T-helper 1 cell (primary cell): ENCODE measurements around the gene CTCFL.

Experiments used
- DNase-seq, 5 donors: peaks; one replicate each; pipeline ENCODE4 v3.0.0-alpha.2; 2012 to 2020
- total RNA-seq, 4 donors: gene quantifications; one replicate each; lab custom pipeline; 2026; lab: John Stamatoyannopoulos, UW

CTCFL gene, protein sequence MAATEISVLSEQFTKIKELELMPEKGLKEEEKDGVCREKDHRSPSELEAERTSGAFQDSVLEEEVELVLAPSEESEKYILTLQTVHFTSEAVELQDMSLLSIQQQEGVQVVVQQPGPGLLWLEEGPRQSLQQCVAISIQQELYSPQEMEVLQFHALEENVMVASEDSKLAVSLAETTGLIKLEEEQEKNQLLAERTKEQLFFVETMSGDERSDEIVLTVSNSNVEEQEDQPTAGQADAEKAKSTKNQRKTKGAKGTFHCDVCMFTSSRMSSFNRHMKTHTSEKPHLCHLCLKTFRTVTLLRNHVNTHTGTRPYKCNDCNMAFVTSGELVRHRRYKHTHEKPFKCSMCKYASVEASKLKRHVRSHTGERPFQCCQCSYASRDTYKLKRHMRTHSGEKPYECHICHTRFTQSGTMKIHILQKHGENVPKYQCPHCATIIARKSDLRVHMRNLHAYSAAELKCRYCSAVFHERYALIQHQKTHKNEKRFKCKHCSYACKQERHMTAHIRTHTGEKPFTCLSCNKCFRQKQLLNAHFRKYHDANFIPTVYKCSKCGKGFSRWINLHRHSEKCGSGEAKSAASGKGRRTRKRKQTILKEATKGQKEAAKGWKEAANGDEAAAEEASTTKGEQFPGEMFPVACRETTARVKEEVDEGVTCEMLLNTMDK
- total RNA-seq, result 0 reads per million in 4 donors

DNA sequence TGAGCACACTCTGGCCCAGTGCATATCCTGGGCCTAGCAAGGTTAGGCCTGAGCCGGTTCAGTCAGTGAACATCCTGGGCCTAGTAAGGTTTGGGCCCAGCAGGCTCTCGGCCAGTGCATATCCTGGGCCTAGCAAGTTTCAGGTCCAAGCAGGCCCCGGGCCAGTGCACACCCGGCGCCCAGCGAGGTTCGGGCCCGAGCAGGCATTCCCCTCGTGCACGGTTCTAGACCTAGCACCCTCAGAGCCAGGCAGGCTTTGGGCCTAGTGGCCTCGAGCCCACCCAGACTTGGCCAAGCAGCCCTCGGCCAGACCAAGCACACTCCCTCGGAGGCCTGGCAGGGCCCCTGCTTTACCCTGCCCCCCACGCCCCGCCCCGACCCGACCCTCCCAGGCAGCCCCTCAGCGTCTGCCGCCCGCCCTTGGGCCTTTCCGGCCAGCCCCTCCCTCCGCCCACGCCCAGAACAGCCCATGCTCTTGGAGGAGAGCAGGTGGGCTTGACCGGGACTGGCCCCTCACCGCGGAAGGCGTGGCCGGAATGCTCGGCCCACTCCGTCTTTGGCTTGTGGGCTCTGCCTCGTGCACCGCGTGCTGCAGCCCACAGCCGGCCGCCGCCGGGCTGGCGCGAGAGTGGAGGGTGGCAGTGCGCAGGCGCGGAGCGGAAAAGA is at the start of gene CTCFL:
TSS of gene CTCFL (minus strand) at position 630 of the 666 bp plus-strand sequence. CDS start 935 bp downstream, outside the sequence.
- DNase-seq, result no peak

DNA sequence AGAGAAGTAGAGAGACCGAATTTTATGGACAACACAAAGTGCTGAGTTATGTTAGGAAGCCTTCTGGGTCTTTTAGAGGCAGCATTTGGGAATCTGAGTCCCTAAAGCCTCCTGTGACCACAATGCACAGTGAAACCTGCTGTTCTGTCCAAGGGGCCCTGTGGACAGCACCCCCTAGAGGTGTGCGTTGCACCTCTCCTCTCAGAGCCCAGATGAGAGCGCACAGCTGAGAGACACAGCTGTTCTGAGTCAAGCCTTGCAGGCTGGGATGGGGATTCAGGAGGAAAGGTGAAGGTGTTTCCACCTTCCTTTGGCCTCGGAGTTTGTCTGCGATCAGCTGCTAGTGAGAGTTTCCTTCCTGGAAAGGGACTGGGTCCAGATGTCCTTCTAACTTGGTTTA is 49.0 kb upstream of the CTCFL start:
- DNase-seq, result no peak

DNA sequence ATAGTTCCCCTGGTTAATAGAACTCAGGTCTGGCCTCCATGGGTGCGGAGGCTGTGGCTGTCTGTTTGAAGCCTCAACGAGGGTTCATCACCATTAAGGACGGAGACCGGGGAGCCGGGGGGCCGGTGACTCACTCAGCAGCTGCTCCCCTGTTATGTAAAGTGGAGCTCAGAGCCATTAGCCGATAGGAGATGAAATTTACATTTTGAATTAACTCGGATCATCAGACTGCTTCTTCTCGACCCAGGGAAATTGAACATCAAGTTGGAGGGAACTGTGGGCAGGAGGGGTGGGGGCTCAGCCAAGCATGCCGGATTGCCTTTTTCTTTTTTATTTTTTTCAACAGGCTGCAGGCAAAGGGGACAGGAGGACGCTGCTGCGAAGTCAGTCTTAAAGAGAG is 48.3 kb upstream of the CTCFL start:
- DNase-seq, result no peak

DNA sequence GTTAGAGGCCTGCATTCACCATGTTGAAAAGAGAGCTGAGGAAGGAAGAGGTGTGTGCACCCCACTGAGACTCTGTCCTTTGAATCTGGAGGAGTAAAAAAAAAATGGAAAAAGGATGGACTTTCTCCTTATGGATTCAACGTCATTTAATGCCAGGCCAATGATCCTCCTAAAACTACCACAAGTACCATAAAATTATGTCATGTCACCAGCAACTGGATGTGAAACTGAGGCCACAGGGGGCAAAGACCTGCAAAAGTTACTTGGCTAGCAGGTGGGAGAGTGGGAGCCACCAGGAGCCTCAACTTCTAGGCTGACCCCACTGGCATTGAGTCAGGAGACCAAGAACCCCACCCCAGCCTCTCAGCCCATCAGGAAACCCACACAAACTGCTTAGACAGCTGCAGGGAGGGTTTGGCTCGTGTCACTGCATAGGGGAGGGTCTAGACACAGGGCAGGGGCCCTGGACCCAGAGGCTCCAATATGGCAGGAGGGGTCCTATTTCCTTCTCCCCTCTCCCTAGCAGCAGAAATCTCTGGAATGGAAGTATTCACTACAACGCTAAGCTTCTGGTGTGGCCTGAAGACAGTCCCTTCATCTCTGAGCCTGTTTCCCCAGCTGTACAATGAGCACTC is 47.0 kb upstream of the CTCFL start:
- no peak for DNase-seq

DNA sequence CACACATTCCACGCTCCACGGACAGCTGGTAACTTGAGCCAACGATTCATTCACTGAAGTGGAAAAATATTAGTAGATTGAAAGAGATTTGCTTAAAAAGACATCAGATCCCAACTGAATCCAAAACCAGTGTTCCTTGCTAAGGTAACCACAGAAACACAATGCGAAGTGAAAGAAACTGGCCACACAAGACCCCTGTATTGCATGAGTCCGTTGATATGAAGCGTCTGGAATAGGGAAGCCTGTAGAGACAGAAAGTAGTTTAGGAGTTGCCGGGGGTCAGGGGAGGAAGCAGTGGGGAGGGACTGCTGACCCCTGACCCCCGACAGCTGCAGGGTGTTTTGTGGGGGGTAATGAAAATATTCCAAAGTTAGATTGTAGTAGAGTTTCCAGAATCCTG is 46.0 kb upstream of the CTCFL start:
- DNase-seq, result no peak

DNA sequence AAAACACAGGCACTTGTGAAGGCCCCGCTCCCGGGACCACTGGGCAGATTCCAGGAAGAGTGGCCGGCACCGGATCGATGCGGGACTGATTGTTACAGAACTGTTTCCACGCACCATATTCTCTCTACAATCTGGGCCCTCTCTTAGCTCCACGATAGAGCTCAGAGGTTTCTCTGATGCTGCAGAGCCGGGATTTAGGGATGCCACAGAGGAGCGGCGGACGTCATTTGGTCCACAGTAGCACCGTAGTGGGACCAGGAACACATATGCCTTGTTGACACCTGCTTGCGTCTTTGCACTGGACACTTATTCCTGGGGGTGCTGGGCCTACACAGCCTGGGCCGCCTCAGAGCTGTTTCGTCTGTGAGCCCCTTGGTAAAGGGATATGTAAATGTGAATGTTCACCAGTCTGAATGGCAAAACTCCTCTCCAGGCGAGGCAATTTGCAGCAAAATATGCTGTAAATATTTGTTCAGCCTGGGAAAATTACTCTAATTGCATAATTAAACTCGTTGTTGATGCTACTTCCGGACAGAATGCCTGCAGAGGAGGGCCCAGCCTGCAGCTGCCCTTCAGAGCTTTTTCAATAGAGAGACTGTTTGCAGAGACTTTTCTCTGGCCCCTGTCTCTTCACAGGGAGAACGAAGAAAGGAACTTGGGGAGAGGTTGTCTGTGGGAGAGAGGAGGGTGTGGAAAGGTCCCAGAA is 45.4 kb upstream of the CTCFL start:
- no peak for DNase-seq

DNA sequence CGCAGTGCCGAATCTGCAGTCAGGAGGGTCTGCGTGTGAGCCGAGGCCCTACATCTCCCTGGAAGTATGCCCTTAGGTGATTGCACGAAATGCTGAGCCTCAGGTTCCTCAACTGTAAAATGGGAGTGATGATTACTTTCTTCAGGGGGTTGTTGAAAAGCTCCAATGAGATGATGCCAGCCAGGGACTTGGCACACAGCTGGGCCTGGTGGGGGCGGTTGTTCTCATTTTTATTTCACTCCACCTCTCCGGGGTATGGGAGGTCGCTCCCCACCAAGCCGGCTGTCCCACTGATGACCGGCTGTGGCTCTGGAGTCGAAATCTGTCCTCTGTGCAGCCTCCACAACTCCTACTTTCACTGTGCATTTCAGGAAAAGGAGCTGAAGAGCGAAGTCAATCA is 44.0 kb upstream of the CTCFL start:
- DNase-seq, result no peak

DNA sequence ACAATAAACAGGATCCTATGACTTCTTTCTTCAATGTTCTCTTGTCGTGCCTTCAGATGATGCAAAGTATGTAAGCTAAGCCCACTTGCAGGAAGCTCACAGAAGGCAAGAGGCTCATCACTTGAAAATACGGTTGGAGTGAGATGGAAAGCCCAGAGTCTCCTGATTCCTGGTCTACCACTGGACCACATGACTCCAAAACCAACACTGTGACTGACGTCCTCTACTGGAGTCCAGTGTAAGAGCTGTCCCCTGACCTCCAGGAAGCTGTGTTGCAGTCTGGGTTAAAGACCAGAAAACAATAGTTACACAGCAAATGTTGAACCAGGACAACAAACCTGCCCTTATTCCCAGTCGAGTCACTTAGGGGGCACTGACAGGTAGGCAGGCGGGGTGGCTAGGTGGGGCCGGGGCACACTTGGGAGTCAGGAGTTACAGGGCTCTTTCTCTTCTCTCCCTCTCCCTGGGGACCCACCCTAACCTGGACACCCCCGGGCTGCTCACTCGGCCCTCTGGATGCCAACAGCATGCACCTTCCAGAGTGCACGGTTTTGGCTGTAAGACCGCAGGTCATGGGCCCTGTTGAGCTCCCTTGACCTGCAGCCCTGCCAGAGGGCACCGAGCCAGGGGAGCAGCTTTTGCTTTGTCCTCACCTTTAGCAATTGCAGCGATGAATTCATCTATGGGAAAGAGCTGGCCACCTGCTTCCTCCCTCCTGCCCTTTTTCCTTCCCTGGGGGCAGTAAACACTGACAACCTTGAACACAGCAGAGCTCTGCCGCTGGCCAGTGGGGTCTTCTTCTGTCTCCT is 43.4 kb upstream of the CTCFL start:
- DNase-seq, result no peak

DNA sequence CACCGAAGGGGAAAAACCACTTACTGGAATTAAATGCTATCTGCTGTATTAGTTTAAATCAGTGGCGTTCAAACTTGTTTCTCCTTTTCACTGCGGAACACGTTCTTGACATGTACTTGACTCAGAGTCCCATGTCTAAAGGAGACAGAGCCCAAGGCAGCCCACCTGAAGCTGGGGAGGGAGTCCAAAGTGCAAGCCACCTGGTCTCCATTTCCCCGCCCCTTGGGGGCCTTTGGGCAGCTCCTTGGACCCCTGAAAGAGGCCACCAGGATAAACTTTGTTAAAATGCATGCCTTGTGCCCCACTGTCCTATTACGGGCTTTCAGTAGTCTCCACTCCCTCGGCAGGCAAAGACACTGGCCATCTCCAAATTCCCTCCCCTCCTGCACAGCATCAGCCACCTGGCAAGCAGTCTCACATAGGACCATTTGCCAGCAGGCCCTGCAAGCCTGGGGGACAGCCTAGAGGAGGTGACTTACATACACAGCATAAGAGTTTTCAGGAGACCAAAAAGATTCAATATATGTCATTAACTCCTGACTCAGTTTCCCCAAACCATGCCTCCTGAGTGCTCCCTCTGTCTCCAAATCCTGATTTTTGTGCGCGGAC is 42.6 kb upstream of the CTCFL start:
- DNase-seq, result no peak

DNA sequence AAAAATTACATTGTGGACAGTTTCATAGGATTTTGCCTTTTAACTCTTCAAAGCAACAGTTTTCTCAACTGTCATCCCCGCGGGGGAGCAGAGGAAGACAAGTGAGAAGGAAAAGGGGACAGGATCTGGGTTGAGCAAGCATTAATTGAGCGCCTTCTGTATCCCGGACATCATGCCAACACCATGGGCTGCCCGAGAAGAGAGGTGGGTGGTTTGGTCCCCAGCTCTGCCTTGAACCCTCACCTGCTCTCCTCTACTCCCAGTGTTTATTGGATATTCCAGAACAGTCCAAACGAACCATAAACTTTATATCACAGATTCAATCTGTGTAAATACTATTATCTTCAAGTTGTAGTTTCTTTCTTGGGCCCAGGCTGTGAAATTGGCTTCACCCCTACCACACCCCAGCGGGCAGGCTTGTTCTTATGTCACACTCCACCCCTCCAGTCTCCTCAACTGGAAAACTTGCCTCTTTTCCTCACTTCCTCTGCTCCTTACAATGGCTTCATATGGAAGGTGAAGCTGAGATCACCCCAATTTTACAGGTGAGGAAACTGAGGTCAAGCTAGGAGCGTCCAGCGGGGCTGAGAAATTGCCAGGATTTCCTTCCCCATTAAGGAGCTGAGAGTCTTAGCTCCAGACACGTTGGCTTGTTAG is 42.0 kb upstream of the CTCFL start:
- no peak for DNase-seq

DNA sequence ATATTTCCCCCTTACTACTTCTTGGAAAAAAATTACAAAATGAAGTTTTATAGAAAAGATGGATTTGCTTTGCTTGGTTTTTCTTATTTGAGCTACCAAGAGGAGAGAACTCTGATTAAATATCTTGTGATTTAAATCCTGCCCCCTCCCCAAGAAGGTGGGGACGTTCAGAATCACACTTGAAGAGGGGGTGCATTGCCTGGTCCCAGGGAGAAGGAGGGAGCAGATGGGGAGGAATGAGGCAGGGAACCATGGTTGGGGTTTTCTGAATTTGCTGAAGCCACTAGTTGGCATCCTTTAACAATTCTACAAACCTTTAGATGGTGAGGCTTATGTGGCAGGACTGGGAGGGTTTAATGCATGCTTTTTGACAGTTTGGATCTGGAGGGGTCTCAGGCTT is 41.5 kb upstream of the CTCFL start:
- no peak for DNase-seq

DNA sequence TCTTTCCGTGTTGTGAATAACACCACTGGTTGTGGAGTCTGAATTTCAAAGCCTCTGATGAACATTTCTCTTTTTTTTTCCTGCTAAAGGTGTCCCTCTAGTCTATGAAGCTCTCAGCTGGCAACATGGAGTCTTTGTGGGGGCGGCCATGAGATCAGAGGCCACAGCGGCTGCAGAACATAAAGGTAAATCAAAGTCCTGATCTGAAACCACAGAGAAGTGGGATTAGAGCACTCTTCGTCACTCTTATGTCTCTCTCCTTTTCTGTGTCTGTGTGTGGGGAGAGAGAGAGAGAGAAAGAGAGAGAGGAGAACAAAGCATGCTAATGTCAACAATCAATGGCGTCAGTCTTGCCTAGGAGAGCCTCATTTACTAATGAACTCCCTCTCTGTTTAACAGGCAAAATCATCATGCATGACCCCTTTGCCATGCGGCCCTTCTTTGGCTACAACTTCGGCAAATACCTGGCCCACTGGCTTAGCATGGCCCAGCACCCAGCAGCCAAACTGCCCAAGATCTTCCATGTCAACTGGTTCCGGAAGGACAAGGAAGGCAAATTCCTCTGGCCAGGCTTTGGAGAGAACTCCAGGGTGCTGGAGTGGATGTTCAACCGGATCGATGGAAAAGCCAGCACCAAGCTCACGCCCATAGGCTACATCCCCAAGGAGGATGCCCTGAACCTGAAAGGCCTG is 40.2 kb upstream of the CTCFL start:
- no peak for DNase-seq

DNA sequence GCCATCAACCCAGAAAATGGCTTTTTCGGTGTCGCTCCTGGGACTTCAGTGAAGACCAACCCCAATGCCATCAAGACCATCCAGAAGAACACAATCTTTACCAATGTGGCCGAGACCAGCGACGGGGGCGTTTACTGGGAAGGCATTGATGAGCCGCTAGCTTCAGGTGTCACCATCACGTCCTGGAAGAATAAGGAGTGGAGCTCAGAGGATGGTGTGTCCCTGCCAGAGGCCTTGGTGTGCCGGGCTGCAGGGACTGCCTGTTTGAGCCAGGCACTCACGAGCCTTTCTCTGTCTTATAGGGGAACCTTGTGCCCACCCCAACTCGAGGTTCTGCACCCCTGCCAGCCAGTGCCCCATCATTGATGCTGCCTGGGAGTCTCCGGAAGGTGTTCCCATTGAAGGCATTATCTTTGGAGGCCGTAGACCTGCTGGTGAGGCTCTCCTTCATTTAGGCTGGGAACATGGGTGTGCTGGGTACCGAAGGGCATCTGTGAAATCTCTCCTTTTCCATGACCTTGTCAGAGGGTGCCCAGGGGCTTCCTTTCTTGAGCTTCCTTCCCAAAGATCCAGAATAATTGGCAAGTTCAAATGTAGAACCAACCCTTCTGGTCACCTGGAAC is 39.4 kb upstream of the CTCFL start:
- DNase-seq, result no peak

DNA sequence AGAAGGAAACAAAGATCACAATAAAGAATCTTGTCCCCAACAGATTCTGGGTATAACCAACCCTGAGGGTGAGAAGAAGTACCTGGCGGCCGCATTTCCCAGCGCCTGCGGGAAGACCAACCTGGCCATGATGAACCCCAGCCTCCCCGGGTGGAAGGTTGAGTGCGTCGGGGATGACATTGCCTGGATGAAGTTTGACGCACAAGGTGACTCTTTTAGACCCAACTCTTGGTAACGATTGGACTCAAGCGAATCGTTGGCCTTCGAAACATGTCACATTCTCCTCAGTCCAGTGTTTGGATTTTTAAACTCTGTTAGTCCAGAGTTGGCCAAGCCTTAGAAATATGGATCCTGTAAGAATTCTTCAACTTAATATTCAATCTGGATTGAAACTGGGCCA is 38.6 kb upstream of the CTCFL start:
- DNase-seq, result no peak

DNA sequence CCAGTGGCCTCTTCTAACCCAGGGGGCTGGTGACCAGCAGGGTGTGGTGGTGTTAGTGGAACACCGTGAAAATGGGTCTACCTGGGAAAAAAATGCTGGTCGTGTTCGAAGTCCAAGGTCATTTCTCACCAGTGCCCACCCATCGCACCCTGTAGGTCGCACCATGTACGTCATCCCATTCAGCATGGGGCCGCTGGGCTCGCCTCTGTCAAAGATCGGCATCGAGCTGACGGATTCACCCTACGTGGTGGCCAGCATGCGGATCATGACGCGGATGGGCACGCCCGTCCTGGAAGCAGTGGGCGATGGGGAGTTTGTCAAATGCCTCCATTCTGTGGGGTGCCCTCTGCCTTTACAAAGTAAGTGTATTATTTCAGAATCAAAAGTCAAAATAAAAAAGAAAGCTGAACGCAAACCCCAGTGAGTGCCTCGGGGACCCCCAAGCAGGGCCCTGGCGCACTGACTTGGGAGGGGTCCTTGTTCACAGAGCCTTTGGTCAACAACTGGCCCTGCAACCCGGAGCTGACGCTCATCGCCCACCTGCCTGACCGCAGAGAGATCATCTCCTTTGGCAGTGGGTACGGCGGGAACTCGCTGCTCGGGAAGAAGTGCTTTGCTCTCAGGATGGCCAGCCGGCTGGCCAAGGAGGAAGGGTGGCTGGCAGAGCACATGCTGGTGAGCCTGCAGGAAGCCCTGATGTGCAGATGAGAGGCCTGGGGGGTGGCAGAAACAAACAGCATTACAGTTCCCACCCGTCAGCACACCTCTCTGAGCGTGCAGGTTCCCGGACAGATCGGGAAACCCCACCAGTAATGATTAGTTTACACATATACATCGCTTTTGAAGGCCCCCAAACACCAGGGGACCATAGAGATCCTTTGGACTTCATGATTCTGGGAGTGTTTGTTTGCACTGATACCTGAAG is 37.9 kb upstream of the CTCFL start:
- no peak for DNase-seq

DNA sequence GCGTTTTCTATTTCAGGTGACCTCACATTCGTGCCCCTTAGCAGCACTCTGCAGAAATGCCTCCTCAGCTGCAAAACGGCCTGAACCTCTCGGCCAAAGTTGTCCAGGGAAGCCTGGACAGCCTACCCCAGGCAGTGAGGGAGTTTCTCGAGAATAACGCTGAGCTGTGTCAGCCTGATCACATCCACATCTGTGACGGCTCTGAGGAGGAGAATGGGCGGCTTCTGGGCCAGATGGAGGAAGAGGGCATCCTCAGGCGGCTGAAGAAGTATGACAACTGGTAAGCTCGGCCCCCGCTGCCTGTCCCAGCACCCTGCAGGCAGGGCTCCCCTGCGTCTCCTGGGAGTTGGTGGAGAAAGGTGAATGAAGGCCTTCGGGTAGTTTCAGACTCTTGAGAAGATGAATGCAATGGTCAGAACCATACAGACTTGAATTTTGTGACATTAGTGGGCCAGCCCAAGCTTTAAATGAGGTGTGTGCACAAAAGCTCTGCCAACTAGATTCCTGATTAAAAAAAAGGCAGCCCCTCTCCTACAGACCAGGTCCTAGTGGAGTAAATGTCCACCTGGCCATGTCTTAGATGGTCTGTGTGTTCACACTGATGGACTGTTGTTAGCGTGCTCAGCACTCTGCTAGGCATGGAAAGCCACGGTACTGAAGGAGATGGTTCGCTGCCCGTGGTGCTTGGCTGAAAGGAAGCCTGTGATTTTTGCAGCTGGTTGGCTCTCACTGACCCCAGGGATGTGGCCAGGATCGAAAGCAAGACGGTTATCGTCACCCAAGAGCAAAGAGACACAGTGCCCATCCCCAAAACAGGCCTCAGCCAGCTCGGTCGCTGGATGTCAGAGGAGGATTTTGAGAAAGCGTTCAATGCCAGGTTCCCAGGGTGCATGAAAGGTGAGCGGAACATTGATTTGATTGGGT is 36.7 kb upstream of the CTCFL start:
- DNase-seq, result no peak
